ENCODE results near the gene TRIM4.

The TRIM4 gene

DNA sequence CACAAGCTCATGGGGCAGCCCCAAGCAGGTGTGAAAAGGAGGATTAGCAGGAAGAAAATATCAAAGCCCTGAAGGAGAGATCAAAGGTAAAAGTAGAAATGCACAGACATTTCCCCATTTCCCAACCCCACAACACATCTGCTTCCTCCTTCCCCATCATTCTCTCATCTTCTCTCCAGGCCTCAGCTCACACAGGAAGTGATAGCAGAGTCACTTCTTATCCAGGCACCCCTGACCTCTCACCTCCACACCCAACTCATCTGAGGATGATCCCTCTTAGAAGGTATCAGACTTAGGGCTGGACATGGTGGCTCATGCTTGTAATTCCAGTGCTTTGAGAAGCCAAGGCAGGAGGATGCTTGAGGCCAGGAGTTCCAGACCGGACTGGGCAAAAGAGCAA, 28.3 kb upstream of the TRIM4 start:
- H3K79me2 ChIP-seq (ENCODE audit: insufficient read depth, low read length), result no peaks in the 10 kb centered on the region
- TF ChIP-seq, protein P1, sequence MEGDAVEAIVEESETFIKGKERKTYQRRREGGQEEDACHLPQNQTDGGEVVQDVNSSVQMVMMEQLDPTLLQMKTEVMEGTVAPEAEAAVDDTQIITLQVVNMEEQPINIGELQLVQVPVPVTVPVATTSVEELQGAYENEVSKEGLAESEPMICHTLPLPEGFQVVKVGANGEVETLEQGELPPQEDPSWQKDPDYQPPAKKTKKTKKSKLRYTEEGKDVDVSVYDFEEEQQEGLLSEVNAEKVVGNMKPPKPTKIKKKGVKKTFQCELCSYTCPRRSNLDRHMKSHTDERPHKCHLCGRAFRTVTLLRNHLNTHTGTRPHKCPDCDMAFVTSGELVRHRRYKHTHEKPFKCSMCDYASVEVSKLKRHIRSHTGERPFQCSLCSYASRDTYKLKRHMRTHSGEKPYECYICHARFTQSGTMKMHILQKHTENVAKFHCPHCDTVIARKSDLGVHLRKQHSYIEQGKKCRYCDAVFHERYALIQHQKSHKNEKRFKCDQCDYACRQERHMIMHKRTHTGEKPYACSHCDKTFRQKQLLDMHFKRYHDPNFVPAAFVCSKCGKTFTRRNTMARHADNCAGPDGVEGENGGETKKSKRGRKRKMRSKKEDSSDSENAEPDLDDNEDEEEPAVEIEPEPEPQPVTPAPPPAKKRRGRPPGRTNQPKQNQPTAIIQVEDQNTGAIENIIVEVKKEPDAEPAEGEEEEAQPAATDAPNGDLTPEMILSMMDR (conservative IDR thresholded peaks at IDR 0.05; ENCODE audit: low read length), result no peak
- TF ChIP-seq EZH2phosphoT487 (IDR thresholded peaks at IDR 0.05; ENCODE audit: borderline replicate concordance), result no peak
- no peak overlapping the region for H3K4me2 ChIP-seq (ENCODE audit: low read depth, low read length, poor library complexity, severe bottlenecking)
- no peak overlapping the region for H3K4me3 ChIP-seq (ENCODE audit: low read length, poor library complexity, severe bottlenecking)
- no peaks in the 10 kb centered on the region for H3K9me3 ChIP-seq (ENCODE audit: insufficient read depth, low read depth, low read length)
- no peaks in the 10 kb centered on the region for H3K9me2 ChIP-seq (replicated peaks; ENCODE audit: low read depth, low read length)
- no peaks in the 10 kb centered on the region for H3K27me3 ChIP-seq (ENCODE audit: insufficient read depth, low read length, poor library complexity, severe bottlenecking)
- no peaks in the 10 kb centered on the region for H3F3A ChIP-seq (ENCODE audit: low read depth)
- H2AFZ ChIP-seq (ENCODE audit: low read length), result no peak overlapping the region
- H3K9ac ChIP-seq (ENCODE audit: low read depth, low read length, poor library complexity, severe bottlenecking), result no peak overlapping the region
- H4K20me1 ChIP-seq (ENCODE audit: insufficient read depth, low read length, poor library complexity, severe bottlenecking), result no peaks in the 10 kb centered on the region
- peaks cover 13% of the 10 kb centered on the region for H3K4me1 ChIP-seq (ENCODE audit: insufficient read depth, low read length, poor library complexity, severe bottlenecking)
- no peaks in the 10 kb centered on the region for H3K36me3 ChIP-seq (ENCODE audit: insufficient read depth, low read length)

DNA sequence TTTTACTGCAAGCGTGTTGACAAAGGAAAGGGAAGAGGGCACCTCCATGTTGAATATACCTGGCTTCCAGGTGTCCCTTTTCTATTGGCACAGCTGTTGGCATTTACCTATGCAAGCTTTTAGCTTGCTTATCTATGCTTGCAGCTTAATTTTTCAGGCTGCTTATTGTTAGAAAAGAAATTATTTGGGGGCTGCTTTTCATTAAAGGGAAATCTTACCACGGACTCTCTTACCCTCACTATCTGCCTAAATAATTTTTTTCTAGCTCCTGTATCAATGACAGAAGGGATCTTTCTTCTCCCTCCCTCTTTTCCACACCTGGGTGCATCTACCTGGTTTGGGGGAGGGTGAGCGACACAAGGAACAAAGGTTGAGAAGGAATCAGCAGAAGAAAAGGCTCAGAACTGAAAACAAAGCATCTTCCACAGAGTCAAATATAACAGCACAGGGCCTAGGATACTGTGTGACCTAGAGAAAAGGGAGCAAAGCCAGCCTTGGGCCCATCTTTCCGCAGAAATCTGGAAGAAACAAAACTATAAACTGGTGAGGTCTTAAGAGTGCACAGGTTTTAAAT, 25.3 kb upstream of the TRIM4 start:
- Histone ChIP-seq H3F3A (ENCODE audit: low read depth) (no peaks in the 10 kb centered on the region), H3K9ac (ENCODE audit: low read depth, low read length, poor library complexity, severe bottlenecking) (no peak overlapping the region), H2AFZ (ENCODE audit: low read length) (peak overlapping the region; percentile 96; the same call in 1 of the 2 replicates), H4K20me1 (ENCODE audit: insufficient read depth, low read length, poor library complexity, severe bottlenecking) (no peaks in the 10 kb centered on the region), H3K4me3 (ENCODE audit: low read length, poor library complexity, severe bottlenecking) (peak overlapping the region; percentile 46), H3K79me2 (ENCODE audit: insufficient read depth, low read length) (no peaks in the 10 kb centered on the region), H3K9me3 (ENCODE audit: insufficient read depth, low read depth, low read length) (no peaks in the 10 kb centered on the region), H3K27me3 (ENCODE audit: insufficient read depth, low read length, poor library complexity, severe bottlenecking) (peaks cover 9% of the 10 kb centered on the region), H3K4me2 (ENCODE audit: low read depth, low read length, poor library complexity, severe bottlenecking) (peak overlapping the region; percentile 64), H3K36me3 (ENCODE audit: insufficient read depth, low read length) (no peaks in the 10 kb centered on the region), H3K4me1 (ENCODE audit: insufficient read depth, low read length, poor library complexity, severe bottlenecking) (peaks cover 13% of the 10 kb centered on the region), H3K9me2 (replicated peaks; ENCODE audit: low read depth, low read length) (no peaks in the 10 kb centered on the region)
- TF ChIP-seq, protein P1 (conservative IDR thresholded peaks at IDR 0.05; ENCODE audit: low read length), result no peak
- no peak for TF ChIP-seq EZH2phosphoT487 (IDR thresholded peaks at IDR 0.05; ENCODE audit: borderline replicate concordance)

DNA sequence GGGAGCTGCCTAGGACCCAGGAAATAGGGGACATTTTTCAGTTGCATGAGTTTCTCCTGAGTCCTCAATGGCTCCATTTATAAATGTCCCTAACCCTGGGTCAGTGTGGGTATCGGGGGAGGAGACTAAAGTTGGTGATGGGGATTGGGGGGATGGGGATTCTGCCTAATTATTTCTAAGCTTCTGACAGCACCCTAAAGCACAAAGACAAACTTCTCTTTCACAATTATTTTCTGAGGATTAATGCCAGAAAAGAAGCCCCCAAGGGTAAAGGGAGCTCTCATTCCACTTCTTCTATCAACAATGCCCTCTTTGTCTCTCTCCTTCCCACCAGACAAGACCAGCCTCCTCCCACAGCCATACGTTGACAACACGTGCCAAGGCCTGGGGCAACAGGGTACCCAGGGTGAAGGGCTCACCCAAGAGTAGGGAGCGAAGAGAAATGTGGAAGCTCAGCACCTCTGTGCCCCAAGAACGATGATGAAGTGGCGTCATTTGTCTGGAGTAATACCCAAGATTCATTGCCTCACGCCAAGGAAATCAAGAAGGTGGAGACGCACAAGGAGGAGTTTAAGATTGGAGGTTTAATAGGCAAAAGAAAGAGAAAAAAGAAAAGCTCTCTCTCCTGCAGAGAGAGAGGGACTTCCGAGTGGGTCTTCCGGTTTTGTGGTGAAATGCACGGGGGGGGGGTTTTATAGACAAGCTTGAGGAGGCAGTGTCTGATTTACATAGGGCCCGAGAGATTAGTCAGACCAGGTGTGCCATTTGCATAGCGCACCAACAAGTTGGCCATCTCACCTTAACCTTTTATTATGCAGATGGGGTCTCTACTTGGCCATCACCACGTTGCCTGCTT, 24.5 kb upstream of the TRIM4 start:
- Histone ChIP-seq H3K9me3 (ENCODE audit: insufficient read depth, low read depth, low read length) (peaks cover 4% of the 10 kb centered on the region; the same call in 1 of the 2 replicates), H4K20me1 (ENCODE audit: insufficient read depth, low read length, poor library complexity, severe bottlenecking) (no peaks in the 10 kb centered on the region), H3K79me2 (ENCODE audit: insufficient read depth, low read length) (no peaks in the 10 kb centered on the region), H3K9ac (ENCODE audit: low read depth, low read length, poor library complexity, severe bottlenecking) (no peak overlapping the region), H2AFZ (ENCODE audit: low read length) (peak overlapping the region; percentile 96), H3F3A (ENCODE audit: low read depth) (no peaks in the 10 kb centered on the region), H3K4me2 (ENCODE audit: low read depth, low read length, poor library complexity, severe bottlenecking) (peak overlapping the region; percentile 64), H3K4me3 (ENCODE audit: low read length, poor library complexity, severe bottlenecking) (peak overlapping the region; percentile 46), H3K36me3 (ENCODE audit: insufficient read depth, low read length) (no peaks in the 10 kb centered on the region), H3K27me3 (ENCODE audit: insufficient read depth, low read length, poor library complexity, severe bottlenecking) (peaks cover 12% of the 10 kb centered on the region), H3K4me1 (ENCODE audit: insufficient read depth, low read length, poor library complexity, severe bottlenecking) (peaks cover 13% of the 10 kb centered on the region), H3K9me2 (replicated peaks; ENCODE audit: low read depth, low read length) (no peaks in the 10 kb centered on the region)
- TF ChIP-seq EZH2phosphoT487 (IDR thresholded peaks at IDR 0.05; ENCODE audit: borderline replicate concordance), result no peak
- TF ChIP-seq, protein P1 (conservative IDR thresholded peaks at IDR 0.05; ENCODE audit: low read length), result no peak
